ENCODE results near the gene RLF.

The RLF gene

DNA sequence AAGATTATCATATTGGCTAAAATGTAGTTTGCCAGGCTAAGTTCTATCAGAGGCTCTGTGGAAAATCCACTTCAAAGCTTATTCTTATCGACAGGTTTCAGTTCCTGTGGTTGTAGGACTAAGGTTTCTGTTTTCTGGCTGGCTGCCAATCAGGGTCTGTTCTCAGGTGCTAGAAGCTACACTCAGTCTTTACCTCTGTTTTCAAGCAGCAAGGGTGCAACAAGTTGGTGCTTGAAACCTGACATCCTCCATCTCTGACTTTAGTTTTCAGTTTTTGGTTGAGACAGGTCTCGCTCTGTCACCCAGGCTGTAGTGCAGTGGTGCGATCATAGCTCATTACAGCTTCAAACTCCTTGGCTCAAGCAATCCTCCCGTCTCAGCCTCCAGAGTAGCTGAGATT lies 71.3 kb downstream of the RLF start:
- no peak for DNase-seq (ENCODE audit: low spot score)

DNA sequence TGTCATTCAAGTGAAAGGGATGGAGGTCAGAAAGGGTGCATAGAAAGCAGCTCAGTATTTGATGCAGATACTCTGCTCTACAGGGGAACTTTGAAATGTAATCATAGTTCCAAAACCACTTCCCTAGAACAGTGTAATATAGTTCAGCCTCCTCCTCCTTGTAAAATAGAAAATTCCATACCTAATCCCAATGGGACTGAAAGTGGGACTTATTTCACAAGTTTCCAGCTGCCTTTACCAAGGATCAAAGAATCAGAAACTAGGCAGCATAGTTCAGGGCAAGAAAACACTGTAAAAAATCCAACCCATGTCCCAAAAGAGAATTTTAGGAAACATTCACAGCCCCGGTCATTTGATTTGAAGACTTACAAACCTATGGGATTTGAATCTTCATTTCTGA lies 78.4 kb downstream of the RLF start:
- no peak for DNase-seq (ENCODE audit: low spot score)

DNA sequence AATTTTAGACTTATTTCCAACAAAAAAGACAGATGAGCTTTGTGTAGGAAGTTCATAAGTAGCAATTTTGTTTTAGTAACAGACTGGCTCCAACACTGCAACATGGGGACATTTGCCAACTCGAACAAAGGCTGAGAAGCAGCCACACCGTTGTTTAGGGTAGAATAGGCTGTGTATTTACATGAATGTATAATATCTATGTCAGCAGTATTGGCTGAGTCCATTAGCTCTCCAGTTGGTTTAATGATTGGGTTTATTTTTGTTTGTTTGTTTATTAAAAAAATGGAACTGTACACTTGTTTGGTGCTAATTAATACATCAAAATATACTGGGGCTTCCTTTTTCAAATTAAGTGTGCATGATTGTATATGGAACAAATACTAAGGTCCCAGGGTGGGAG lies 79.2 kb downstream of the RLF start:
- DNase-seq (ENCODE audit: low spot score) = no peak

DNA sequence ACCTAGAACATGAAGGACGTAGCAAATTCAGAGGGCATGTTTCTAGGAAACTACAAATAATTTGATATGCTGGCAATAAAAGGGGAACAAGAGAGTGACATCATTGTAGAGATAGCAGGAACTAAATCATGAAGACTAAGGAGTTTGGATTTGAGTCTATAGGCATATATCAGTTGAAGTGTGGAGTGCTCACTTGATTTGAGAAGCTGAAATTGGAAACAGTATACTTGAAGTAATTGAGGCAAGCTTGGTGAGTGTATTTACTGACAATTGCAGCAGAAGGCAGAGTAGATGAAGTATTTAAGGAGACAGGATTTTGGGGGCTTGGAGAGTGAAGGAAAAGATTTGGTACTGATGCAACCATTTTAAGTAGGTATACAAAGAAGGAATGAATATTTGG lies 80.2 kb downstream of the RLF start:
- DNase-seq (ENCODE audit: low spot score) = no peak

DNA sequence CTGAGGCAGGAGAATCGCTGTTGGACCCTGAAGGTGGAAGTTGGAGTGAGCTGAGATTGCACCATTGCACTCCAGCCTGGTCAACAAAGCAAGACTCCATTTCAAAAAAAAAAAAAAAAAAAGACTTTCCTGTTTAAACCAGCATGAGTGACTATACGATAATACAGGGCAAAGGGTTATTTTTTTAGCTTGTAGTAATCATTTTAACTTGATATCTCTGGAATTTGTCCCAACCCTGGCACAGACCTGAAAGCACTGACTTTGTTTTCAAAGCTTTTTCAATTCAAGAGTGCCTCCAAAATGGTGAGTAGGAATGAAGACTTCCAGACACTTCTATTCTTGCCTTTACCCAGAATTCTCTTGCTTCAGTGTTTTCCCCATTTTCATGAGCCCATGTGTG lies 82.2 kb downstream of the RLF start:
- no peak for DNase-seq (ENCODE audit: low spot score)

DNA sequence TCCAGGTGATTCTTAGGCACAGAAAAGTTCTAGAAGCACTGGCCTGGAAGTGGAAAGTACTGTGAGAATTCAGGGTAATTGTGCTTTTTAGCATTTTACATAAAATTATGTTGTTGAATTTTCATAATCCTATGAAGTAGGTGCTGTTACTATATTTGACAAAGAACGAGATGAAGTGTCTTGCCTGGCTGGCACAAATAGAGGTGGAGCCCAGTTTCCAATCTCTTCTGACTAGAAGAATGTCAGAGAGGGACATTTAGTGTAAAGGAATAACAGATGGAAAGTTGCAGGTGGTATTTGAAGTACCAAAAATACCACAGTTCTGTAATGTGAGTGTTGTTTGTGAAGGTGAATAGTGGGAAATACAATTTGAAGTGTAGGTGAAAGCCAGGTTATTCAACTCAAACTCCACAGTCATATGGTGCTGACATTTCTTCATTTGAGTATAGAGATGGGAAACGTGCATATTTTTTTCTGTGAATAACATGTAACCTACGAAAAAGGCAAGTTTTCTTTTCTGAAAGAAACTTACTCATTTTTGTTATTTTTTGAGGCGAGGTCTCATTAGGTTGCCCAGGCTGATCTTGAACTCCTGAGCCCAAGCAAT lies 83.1 kb downstream of the RLF start:
- no peak for DNase-seq (ENCODE audit: low spot score)

DNA sequence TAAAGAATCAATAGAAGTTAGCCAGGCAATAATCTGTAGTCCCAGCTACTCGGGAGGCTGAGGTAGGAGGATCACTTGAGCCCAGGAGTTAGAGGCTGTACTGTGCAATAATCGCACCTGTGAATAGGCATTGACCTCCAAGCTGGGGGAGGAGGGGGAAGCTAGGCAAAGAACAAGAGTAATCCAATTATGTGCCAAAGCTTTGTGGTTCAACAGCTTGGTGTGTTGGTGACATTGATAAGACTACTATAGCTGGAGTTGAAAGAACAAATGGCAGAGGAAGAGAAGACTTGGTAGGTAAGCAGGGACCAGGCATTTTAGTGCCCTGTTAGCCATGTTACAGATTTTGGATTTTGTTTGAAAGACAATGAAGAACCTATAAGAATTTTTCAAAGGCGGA lies 84.5 kb downstream of the RLF start:
- no peak for DNase-seq (ENCODE audit: low spot score)

DNA sequence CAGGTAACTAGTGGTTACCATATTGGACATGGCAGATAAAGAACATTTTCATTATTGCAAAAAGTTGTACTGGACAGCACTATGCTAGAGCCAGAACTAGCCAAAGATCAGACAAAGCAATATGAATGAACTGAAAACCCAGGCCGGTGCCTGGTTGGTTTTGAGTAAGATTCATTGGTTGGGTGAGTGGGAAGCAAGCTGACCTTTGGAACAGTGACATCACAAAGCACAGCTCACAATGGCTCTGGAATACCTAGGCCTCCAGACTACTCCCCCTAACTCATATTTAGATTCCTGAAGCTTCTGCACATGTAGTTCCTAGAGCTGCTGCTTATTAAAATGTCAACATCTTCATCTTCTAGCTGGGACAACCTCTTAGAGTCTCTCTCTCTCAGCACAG lies 86.5 kb downstream of the RLF start, which contains the start of gene TMCO2:
Gene TMCO2 (plus strand): TSS at position 283 of the 400 bp plus-strand sequence. CDS start 57 bp downstream, at position 340.
- no peak for DNase-seq (ENCODE audit: low spot score)

DNA sequence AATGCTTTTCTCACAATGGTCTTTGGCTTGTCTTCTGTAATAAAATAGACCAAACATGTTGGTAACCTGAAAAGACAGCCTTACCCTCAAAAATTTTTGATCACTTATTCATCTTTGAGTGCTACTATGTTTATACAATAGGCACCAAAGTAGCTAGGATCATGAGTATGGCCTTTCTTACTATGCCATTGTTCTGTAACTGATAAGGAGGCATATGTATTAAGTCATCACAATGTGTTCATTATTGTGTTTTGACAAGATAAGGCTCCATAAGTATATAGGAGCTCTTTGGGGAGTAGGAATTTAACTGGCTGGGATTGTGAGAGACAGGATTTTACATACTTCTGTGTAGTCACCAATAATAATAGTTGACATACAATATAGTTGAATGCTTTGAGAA lies 87.2 kb downstream of the RLF start:
- no peak for DNase-seq (ENCODE audit: low spot score)

DNA sequence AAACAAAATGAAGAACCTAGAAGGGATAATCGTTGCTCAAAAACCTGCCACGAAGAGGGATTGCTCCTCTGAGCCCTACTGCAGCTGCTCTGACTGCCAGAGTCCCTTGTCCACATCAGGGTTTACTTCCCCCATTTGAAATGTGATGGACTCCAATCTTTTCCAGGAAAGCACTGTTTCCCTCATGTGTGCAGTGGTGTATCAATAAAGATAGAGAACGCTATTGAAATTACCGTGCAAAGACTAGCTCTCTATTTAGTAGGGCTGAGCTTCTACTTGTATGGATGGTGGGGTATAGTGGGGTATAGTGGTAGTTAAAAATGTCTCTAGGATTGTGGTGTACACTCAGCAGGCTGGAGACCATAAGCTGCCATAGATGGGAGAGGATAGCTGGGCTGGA lies 90.3 kb downstream of the RLF start:
- DNase-seq (ENCODE audit: low spot score) = no peak

DNA sequence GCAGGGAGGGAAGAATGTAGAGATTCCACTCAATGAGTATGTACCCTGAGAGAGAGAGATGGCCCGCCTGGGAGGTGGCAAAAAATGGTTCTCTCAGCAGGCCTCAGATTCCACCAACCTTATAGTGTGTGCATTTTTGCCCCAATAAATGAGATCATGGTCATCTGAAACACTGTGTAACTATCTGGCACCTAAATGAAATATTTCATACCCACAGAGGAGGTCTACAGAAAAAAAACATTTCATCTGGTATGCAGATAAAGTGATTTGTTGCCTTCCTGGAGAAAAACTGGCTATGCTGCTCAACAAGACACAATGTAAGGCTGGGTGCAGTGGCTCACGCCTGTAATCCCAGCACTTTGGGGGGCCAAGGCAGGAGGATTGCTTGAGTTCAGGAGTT lies 91.4 kb downstream of the RLF start:
- no peak for DNase-seq (ENCODE audit: low spot score)

DNA sequence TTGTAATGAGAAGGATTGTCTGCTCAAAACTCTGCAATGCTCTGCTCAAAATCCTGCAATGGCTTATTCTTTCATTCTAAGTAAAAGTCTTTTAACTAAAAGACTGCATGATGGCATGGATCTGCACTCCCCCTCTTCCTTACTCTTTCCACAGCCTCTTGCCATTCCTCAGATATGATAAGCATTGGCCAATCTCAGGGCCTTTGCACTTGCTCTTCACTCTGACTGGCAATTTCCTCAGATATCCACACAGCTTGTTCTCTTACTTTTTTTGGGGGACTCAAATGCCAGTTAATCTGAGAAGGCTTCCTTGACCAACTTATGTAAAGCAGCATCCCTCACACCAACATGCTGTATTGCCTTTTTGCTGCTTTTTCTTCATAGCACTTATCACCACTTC lies 94.0 kb downstream of the RLF start:
- no peak for DNase-seq (ENCODE audit: low spot score)

DNA sequence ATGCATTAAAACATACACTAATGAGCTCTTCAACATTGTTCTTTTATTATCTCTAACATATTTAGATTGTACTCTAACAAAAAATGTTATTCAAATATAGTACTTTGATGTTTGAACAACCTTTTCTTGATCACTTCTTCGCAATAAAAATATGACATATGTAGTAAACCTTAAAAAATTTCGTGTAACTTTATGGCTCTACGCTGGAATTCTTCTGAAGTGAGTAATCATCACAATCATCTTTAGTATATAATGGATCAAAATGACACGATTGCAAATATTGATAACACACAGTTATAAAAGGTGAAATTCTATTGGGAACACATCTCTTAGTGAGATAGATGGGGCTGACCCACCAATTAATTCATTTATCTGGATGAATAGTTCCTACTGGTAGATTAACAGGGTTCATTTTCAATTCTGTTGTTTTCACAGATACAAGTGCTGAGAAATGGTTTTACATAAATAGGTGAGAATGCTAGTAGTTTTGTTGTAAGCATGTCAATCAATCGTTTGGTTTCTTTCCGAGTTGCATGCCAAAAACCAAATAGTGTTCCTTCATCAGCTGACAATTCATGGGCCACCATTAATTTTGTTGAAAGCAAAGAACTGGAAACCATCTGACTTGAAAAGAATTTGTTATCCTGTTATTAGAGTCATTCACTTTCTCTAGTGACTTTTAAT lies 95.4 kb downstream of the RLF start:
- DNase-seq (ENCODE audit: low spot score) = no peak

DNA sequence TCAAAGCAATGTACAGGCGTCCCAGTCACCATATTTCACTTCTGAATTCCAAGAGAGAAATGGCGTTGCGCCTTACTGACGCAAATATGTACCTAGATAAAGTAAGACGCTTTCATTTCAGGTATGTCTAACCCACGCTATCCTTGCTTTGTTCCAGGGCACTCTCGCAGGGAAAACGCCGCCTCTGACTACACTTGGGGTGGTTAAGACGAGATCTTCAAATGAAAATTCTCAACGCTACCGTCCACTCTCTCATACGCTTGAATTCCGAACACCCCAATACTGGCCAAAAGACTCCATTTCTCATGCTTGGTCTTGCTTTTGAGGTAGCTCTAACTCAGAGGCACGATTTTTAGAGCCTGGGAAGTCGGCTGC lies 96.1 kb downstream of the RLF start:
- no peak for DNase-seq (ENCODE audit: low spot score)

DNA sequence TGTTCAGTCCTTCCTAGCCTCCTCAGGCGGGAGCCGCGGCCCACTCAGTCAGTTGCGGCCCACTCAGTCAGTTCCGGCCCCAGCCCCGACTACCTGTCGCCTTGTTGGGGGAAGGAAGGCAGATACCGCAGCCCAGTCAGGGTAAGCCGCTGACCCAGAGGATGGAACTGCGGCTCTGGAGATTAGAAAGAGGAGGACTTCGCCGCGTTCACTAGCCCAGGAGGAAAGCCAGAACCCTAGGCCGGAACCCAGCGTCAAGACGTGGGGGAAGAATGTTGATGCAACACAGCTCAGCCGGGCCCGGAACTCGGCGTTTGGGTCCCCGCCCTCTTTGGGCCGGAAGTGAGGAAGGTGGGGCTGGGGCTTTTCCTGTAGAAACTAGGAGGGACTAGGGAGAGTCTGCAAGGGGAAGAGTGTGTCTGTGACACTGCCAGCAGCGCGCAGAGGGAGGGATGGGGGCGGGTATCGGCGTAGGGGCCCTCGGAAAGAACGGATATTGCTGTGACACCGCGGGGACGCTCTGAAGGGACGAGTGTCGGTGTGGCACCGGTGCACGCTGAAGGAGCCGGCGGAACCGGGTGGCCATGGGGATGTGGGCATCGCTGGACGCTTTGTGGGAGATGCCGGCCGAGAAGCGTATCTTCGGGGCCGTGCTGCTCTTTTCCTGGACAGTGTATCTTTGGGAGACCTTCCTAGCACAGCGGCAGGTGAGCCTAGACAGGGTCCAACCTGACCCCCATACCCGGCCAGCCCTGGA lies 96.7 kb downstream of the RLF start, which contains the start of gene ZMPSTE24:
Gene ZMPSTE24 (plus strand): TSS at position 549 of the 757 bp plus-strand sequence. CDS start 36 bp downstream, at position 585.
- peak; percentile 88 for DNase-seq (ENCODE audit: low spot score)

DNA sequence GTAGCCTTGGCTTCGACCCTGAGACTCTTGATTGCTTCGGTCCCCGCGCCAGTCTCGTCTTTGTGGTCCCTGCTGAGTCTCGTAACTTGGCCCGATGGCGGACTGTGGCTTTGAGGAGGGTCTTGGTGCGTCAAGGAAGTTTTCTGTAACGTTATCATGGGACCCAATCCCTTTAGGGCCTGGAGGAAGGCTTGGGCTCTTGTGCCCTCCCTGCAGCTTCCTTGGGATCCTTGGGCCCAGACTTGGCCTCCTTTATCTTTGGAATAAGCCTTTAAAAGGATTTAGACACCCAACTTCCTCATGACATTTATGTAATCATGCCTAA lies 97.2 kb downstream of the RLF start:
- DNase-seq (ENCODE audit: low spot score) = no peak

DNA sequence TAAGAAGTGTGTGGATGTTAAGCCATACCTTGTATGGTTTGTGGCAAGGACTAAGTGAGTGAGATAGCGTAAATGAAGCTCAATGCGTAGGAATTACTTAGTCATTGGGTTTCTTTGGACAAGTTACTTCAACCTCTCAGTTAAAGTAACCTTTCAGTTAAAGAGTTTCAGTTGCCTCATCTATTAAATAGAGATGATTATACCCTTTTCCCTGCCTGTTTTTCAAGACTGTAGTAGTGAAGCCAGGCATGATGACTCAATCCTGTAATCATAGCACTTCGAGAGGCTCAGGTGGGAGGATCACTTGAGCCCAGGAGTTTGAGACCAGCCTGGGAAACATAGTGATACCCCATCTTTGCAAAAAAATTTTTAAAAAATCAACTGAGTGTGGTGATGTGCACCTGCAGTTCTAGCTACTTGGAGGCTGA lies 103.2 kb downstream of the RLF start:
- DNase-seq (ENCODE audit: low spot score) = no peak

DNA sequence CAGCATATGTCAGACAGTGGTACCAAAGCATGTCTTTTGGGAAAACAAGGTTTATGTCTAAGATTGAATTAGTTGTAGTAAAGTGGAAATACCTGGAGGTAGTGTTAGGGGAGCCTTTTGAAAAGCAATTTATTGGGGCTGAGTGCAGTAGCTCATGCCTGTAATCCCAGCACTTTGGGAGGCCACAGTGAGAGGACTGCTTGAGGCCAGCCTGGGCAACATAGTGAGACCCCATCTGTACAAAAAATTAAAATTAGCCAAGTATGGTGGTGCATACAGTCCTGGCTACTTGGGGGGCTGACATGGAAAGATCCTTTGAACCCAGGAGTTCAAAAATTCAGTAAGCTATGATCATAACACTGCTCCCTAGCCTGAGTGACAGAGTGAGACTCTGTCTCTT lies 104.1 kb downstream of the RLF start:
- DNase-seq (ENCODE audit: low spot score) = no peak

DNA sequence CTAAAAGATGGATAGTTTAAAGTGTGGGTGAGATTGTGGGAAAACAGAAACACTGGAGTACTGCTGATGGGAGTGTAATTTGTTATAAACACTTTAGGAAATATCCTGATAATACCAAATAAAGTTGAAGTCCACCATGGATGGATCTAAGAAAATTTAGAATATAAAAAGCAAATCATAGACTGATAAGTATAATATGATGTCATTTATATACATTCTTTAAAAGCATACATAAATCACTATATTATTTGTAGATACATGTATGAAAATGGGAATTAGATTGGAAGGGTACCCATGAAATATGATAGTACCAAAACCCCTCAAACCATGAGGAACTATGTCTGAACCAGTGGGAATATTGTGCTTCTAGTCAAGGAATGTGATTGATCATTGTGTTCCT lies 104.7 kb downstream of the RLF start:
- DNase-seq (ENCODE audit: low spot score) = no peak

DNA sequence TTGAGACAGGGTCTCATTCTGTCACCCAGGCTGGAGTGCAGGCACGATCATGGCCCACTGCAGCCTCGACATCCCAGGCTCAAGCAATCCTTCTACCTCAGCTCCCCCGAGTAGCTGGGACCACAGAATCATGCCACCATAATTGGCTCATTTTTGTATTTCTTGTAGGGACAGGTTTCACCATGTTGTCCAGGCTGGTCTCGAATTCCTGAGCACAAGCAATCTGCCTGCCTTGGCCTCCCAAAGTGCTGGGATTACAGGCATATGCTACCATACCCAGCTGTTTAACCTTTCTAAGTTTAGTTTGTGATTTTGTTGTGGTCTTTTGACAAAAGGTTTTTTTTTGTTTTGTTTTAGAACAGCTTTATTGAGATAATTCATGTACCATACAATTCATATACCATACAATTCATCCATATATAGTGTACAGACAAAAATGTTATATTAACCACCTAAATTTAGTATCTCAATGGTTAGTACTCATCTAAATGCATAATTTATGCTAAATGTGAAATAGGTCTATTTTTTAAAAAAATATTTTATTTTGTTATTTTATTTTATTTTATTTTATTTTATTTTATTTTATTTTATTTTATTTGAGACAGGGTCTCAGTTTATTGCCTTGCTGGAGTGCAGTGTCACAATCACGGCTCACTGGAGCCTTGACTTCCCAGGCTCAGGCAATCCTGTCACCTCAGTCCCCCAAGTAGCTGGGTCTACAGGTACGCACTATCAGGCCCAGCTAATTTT lies 105.8 kb downstream of the RLF start:
- no peak for DNase-seq (ENCODE audit: low spot score)

DNA sequence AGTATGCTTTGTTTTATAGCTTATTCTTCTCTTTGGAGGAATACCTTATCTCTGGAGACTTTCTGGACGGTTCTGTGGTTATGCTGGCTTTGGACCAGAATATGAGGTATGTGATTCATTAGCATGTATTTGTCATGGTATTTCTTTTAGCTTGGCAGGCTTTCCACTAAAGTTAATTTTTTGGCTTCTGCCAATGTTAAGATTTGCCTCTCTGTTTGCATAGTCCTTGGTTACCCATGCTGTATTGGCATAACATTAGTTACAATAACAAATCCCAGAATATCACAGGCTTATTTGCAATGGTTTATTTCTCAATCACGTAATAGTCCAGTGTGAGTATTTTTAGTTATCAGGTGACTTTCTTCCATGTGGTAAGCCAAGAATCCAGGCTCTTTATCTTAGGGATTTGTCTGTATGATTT lies 106.6 kb downstream of the RLF start:
- peak; percentile 76 for DNase-seq (ENCODE audit: low spot score)

DNA sequence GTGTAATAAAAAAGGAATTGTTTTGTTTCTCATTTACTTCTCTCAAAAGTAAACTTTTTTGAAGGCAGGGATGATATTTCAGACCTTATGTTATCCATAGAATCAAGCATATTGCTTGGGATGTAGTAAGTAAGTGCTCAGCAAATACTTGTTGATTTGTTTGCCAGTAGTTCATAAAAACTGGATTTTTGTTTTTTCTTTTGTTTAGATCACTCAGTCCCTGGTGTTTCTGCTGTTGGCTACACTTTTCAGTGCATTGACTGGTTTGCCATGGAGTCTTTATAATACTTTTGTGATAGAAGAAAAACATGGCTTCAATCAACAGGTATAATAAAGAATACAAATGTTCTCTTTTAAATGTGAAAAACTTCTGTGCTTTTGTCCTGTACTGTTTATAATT lies 107.0 kb downstream of the RLF start:
- no peak for DNase-seq (ENCODE audit: low spot score)
